Ovary (tissue), 9 donors: ENCODE measurements around the gene ENTPD1. TPM values are rescaled to one million over a fixed set of nuclear protein-coding genes. Genes with fewer than 3 reads are reported as not detected.

ENCODE experiments used
- DNase-seq, 5 donors: peaks; one replicate each; pipeline ENCODE4 v3.0.0-alpha.2; 2019 to 2020
- H3K27ac ChIP-seq, 2 donors: fragments of 200-600 bp; one replicate each; pipeline versions ENCODE4 v1.5.1 to v1.8.0; 2019 to 2022
- H3K27me3 ChIP-seq: fragments of 200-600 bp; one replicate; pipeline ENCODE4 v1.8.0; 2022
- H3K36me3 ChIP-seq: fragments of 200-600 bp; sonication (generic); one replicate; pipeline ENCODE4 v1.5.1; 2019
- H3K4me1 ChIP-seq: one replicate; pipeline ENCODE4 v1.8.1; 2013; ENCODE audit warnings: mild to moderate bottlenecking, moderate library complexity; ENCODE audit not compliant: insufficient read depth
- H3K4me3 ChIP-seq: fragments of 200-600 bp; sonication (generic); one replicate; pipeline ENCODE4 v1.5.1; 2017
- H3K9me3 ChIP-seq, 2 donors: fragments of 200-600 bp in 1 of 2; sonication (generic) in 1 of 2; one replicate each; pipeline versions ENCODE4 v1.5.1 to v1.8.1; 2013 to 2019; ENCODE audit warnings: mild to moderate bottlenecking in 1 of 2, moderate library complexity in 1 of 2
- CTCF ChIP-seq, 3 donors: fragments of 450-650 bp in 2 of 3; fragments of 200-600 bp in 1 of 3; IDR thresholded peaks; one replicate each; pipeline versions ENCODE4 v1.5.1 to v1.8.0; 2016 to 2022; ENCODE audit warnings: antibody characterized with exemption in 3 of 3, mild to moderate bottlenecking in 1 of 3
- EP300 ChIP-seq: sonication (generic); formaldehyde crosslinking; IDR thresholded peaks from one replicate; pipeline ENCODE4 v1.6.1; 2017; ENCODE audit warnings: antibody characterized with exemption
- POLR2A ChIP-seq: fragments of 450-650 bp; IDR thresholded peaks from one replicate; pipeline ENCODE4 v1.6.1; 2017; ENCODE audit warnings: antibody characterized with exemption, mild to moderate bottlenecking, moderate library complexity
- WGBS, 3 donors: extraction: QIAGEN DNeasy Blood & Tissue Kit in 1 of 3; methylation state at CpG; one replicate each; pipeline versions ENCODE4 v1.1.5 to v1.1.7; 2013 to 2017; 5-methylcytosine and 5-hydroxymethylcytosine counted together
- intact Hi-C, 4 donors: fragments of 100-400 bp; cut with DNase I; formaldehyde crosslinking; loops; one replicate each; pipeline versions ENCODE4 v1.11.0 to v1.15.1; 2022 to 2023
- polyA plus RNA-seq, 2 donors: library from polyadenylated mRNA; stranded (reverse); fragments of 200-250 nt in 1 of 2; fragments of 350-450 nt in 1 of 2; fragmentation: Illumina TruSeq in 1 of 2; extraction: RNeasy Lipid Tissue Mini Kit (QIAGEN cat#74804) in 1 of 2; gene quantifications; one replicate each; pipeline ENCODE4 v1.2.3, GENCODE V29; 2013 to 2014
- total RNA-seq, 7 donors: library from RNA; depleted of rRNA in 2 of 7; stranded (reverse); fragments of >200 nt in 2 of 7; fragmentation: NEBNext Ultra II Directional in 3 of 7; extraction: Animal tissue kit (Norgen Biotek cat#: 25700) in 3 of 7; gene quantifications; one replicate each; pipeline versions ENCODE4 v1.1.0 to v1.2.4, GENCODE V29; 2016 to 2023
- donor health status: DM: no; HTN: no; CAD: no; lungs with moderate emphysema.
- donor health status: DM: no; HTN: no; CAD: no.
- donor health status: Bipolar disorder and iron deficiency.
- donor health status: DM: yes; HTN: yes; CAD: no.
- donor health status: DM: no; HTN: no; CAD: no.
- donor health status: DM: yes; HTN: yes; CAD: no.

The ENTPD1 gene
- total and polyA plus RNA-seq, 9 donors: 3.0 to 51.5 (median 8.1) TPM

- H3K4me3 ChIP-seq: no peak overlapping the region
- intact Hi-C loops: no loop called here
- no peaks in the 10 kb centered on the region for H3K27me3 ChIP-seq
- TF ChIP-seq EP300 (no peak), POLR2A (no peak), CTCF (IDR thresholded peaks at IDR 0.05) (no peak)
- no peaks in the 10 kb centered on the region for H3K9me3 ChIP-seq
- no peak overlapping the region for H3K27ac ChIP-seq
- H3K36me3 ChIP-seq: no peaks in the 10 kb centered on the region
- no peak for DNase-seq
- no peaks in the 10 kb centered on the region for H3K4me1 ChIP-seq
- WGBS, 3 donors: 66 to 73% (median 73%) methylated on average over 2 of the region's 2 CpGs
Measured at GRCh38 chr10:95815133-95815532, 59.2 kb downstream of the ENTPD1 start.

- Histone ChIP-seq H3K4me1 (no peaks in the 10 kb centered on the region), H3K27ac (no peak overlapping the region), H3K9me3 (no peaks in the 10 kb centered on the region), H3K36me3 (no peaks in the 10 kb centered on the region), H3K27me3 (no peaks in the 10 kb centered on the region), H3K4me3 (no peak overlapping the region)
- no peak for DNase-seq
- intact Hi-C loops: no loop called here
- TF ChIP-seq CTCF (IDR thresholded peaks at IDR 0.05) (no peak), EP300 (no peak), POLR2A (no peak)
- WGBS, 3 donors: 64 to 71% (median 68%) methylated on average over 6 of the region's 6 CpGs
Measured at GRCh38 chr10:95815701-95816240, 59.8 kb downstream of the ENTPD1 start.

- Histone ChIP-seq H3K36me3 (no peaks in the 10 kb centered on the region), H3K9me3 (no peaks in the 10 kb centered on the region), H3K4me1 (no peaks in the 10 kb centered on the region), H3K27me3 (no peaks in the 10 kb centered on the region), H3K27ac (no peak overlapping the region), H3K4me3 (no peak overlapping the region)
- TF ChIP-seq CTCF (IDR thresholded peaks at IDR 0.05): no peak
- TF ChIP-seq EP300: no peak
- no peak for TF ChIP-seq POLR2A
- intact Hi-C loops: no loop called here
- WGBS, 3 donors: 75 to 86% (median 85%) methylated on average over 1 of the region's 1 CpG
- no peak for DNase-seq
Measured at GRCh38 chr10:95818010-95818409, 62.0 kb downstream of the ENTPD1 start.

- Histone ChIP-seq H3K27me3 (no peaks in the 10 kb centered on the region), H3K36me3 (no peaks in the 10 kb centered on the region), H3K4me3 (no peak overlapping the region), H3K27ac (no peak overlapping the region), H3K4me1 (no peaks in the 10 kb centered on the region), H3K9me3 (no peaks in the 10 kb centered on the region)
- DNase-seq: no peak
- intact Hi-C loops: no loop called here
- WGBS, 3 donors: 32 to 54% (median 35%) methylated on average over 2 of the region's 2 CpGs
- TF ChIP-seq CTCF (IDR thresholded peaks at IDR 0.05): no peak
- no peak for TF ChIP-seq POLR2A
- no peak for TF ChIP-seq EP300
Measured at GRCh38 chr10:95818668-95819067, 62.7 kb downstream of the ENTPD1 start.
